Activated effector memory CD4-positive, alpha-beta T cell treated with Interleukin-2 at 50 U/mL for 16 hours (primary cell): ENCODE results near the gene MGMT.

Source experiments
- DNase-seq: peaks from one replicate; pipeline ENCODE4 v3.0.0-alpha.2; 2020

The MGMT gene

DNA sequence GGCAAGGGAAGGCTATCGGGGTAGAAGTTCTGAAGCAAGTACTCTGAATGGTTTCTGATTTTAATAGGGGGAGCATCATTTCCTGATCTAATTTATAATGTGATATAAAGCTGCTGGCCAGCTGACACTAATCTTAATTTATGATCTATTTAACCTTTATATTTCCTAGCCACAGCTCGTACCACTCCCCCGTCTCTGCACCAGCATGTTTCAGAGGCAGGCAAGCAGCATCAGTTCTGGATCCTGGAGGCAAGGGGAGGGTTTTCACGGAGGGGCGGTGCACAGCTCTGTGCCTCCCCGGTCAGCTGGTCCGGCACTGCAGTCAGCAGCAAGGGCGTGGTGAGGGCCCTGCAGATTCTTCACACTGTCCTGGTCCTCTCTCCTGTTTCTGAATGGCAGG, 30.0 kb downstream of the MGMT start:
- no peak for DNase-seq

DNA sequence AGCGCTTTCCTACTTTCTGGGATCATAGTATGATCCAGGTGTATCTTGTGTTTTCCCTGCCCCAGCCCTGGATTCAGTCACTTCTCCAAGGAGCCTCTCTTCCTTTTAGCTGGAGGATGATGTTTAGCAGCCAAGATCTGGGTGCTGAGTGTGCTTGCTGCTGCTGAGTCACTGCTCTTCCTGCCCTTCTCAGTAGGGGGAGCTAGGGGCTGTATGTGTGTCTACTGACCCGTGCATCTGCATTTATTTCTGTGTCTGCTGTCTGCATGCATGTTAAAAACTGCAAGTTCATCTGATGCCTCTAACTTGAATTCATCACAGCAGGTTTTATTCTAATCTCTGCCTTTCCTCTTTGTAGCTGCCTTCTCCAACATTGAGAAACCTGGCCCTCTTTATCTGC, 31.6 kb downstream of the MGMT start:
- no peak for DNase-seq

DNA sequence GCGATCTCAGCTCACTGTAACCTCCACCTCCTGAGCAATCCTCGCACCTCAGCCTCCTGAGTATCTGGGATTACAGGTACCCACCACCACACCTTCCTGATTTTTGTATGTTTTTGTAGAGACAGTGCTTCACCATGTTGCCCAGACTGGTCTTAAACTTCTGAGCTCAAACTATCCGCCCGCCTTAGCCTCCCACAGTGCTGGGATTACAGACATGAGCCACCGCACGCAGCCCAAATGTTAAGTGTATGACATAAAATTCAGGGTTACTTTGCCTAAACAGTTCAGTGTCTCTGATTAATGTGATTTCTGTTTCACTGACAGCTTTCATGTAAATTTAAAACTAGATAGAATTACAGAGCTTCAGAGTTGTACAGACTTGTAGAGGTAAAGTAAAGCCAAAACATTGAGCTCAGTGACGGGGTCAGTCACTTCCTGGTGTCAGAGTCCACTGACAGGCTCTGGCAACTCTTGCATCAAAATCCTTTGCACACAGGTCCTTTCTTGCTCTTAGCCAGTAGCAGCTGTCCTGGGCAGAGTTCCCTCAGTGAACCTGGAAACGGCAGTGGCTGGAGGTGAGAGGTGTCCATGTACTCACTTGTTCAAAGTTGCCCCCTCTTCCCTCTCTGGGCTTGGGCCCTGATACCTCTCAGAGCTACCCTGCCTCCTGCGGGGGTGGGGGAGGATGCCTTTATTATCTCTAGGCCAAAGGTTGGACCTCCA, 33.7 kb downstream of the MGMT start:
- no peak for DNase-seq

DNA sequence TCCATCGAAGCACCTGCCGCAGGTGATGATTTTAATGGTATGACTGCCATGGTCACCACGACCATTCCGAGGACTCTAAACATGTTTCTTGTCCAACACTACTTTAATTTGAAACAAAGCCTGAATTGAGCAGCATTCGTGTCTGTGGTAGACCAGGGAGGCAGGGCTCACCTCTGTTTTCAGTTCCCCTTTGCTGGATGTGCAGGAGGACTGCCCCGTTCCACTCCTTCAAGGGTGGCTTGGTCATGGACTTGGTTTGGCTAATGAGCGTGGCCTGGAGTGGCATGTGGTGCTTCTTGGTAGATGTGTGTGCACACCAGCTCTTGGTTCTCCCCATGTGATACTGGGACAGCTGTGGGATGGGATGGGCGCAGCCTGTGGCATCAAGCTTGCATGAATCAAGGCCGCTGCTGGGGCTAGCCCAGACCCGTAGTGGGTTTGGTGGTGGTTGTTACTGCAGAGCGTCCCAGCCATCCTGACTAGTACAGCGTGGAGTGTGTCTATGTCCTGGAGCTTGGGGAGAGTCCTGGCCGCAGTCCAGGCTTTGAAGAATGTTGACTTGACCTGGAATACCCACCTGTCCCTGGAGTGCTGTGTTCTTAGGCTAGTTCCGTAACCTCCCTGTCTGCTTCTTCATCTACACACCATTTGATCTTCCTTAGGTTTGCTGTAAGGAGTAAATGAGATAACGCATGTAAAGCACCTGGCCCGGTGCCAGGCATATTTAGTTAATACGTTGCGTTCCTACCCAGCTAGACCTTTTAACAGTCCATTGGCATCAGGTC, 34.8 kb downstream of the MGMT start:
- no peak for DNase-seq

DNA sequence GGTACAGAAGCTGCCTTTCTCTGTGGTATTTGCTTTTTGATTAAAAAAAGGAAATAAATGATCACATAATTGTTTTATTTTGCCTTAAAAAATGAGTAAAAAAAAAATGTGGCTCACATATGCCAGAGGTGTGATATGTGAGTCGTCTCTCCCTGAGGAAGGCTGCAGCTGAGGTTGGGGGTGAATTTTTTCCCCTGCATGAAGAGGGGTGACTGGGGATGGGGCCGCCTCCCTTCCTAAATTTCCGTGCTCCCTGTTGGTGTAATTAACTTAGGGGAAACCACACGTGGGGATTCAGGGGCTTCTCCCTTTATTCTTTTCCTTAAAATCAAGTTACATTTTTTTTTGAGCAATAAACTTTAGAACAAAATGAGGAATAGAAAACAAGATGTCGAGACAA, 35.4 kb downstream of the MGMT start:
- no peak for DNase-seq

DNA sequence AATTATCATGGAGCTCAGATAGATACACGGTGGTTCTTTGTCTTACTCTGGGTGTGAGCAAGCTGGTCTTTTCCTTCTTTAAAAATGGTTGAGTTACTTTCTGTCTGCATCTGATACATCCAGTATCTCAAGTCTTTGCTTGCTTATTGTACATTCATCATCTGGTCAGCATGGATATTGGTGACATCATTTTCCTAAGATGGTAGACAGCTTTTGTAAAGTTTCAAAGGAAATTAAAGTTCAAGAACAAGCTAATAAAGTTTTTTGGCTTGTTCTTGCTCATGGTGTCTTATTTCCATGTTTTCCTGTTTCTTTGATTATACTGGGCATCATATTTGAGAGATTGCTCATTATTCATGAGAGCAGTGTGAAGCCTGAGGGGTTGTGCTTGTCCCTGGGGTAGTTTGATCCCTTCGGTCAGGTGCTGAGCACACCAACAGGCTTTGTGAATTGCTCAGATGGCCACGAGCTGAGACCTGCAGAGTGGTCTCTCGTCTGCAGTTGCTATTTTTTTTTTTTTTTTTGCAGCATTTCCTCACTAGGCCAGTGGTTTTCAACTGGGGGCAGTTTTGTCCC, 38.5 kb downstream of the MGMT start:
- DNase-seq, result no peak

DNA sequence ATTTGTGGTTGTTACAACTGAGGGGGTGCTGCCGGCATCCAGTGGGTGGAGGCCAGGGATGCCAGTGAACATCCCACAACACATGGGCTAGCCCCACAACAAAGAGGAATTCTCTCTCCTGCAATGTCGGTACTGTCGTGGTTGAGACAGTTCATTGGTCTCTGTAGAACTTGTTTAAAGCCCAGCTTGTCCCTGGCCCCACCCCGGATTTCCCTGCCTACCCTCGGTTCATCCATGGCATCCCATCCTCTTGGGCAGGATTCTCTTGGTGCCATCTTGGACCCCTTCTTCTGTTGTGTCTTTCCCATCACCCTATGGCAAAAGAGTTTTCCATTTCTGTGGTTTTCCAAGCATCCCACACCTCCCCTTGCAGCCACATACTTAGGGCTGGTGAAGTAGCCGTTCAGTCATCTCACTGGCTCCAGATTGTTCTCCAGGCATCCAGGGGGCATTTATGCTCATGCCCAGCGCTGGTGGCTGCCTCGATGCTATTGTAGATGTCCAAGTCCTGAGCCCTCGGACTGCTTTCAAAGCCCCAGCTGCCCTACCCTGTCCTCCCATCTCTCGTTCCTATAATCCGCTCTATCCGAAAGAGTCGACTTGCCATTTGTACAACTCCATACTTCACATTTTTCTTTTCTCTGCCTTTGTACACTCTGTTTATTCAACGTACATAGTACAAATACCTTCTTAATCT, 39.2 kb downstream of the MGMT start:
- DNase-seq, result no peak

DNA sequence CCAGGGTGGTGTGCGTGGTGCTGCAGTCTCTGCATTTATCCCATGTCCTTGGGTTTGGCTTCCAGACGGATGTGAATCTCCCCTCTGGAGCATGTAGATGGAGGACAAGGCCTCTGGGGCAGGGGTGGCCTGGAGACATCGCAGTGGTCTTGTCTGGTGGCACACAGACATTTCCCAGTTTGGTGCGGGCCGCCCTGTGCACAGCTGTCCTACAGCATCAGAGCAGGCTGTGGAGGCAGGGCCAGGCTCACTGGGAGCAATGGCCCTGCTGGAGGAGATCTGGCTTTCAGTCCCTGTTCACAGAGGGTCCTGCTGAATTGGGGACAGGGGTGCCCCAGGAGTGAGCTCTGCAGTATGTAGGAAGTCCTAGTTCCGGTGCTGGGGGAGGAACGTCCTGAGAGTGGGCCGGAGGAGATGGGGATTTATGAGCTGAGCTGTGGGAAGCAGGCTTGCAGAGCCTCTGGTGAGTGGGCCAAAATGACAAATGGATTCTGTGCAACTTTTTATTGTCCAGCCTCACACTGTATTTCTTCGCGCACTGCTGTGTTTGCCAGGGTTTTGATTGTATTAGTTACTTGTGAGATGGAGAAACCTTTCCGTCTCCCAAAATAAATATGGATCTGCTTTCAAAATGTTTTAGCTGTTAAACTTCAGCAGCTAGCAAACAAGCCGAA, 40.3 kb downstream of the MGMT start:
- no peak for DNase-seq

DNA sequence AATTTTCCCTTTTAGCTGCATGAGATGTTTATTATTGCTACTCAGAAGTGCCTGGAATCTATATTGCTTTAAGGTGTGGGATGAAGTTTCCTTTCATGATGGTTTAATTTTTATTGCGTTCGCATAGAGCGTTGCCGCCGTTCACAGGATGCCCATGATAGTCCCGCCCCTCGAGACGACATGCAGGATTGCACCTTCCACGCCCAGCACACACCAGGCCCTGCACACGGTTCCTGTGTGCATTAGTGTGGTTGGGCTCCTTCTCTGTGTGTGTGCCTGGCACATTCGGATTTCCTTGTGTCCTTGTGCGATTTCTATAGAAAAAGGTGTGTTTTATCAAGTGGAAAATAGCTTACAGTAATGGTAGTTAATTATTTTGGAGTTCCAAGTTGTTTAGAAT, 42.1 kb downstream of the MGMT start:
- no peak for DNase-seq

DNA sequence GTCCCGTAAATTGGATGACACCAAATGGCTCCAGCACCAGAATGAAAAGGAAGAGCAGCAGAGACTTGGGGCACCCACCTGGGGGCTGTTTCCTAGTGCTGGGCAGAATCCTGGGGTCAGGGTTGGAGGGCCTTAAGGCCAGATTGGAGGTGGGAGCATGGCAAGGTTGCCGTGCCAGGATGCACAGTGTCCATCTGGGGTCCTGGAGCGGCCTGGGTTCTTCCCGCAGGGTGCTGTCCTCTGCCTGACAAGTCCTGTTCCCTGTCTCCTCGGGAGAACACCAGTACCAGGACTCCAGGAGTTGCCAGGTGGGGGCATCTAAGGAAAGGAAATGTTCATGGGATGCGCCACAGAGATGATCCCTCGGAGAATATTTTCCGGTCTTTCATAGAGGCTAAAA, 42.8 kb downstream of the MGMT start:
- no peak for DNase-seq

DNA sequence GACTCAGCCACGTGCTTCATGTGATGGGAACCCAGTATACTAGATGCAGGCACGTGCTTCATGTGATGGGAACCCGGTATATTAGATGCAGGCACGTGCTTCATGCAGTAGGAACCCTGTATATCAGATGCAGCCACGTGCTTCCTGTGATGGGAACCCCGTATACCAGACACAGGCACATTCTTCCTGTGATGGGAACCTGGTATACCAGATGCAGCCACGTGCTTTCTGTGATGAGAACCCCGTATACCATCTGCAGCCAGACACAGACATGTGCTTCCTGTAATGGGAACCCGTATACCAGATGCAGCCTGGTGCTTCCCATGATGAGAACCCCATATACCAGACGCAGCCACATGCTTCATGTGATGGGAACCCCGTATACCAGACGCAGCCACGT, 44.0 kb downstream of the MGMT start:
- DNase-seq, result no peak

DNA sequence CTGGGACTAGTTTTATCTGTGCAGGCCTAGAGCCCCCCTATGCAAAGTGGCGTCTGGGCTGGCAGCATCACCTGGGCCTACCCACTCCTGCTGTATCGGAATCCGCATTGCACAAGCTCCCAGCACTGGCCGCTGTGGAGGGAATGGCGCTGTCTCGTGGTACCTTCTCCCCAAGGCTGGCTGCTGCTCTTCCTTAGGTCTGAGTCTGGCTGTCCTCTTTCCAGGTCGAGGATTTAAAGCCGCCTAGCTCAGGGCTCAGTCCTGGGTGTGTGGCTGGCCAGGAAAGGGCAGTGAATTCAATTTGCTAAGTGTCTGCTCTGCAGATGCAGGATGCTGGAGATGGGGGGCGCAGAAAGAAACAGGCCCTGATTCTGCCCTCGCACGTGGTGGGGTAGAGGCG, 44.7 kb downstream of the MGMT start:
- DNase-seq, result no peak

DNA sequence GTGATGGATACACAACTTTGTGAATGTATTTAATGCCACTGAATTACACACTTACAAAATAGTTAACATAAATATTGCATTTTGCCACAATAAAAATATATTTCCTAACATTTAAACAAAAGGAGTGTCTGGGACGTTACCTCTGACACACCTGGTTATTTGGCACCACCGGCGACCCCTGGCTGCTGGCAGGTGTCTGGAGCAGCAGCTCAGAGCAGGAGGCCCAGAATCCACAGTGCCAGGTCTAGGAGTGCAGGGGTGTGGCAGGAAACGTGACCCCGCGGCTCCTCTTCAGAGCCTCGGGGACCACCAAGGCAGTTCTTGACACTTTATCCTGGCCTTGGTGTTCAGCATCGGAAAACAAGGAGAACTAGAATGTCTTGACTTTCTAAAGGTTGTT, 46.3 kb downstream of the MGMT start:
- no peak for DNase-seq

DNA sequence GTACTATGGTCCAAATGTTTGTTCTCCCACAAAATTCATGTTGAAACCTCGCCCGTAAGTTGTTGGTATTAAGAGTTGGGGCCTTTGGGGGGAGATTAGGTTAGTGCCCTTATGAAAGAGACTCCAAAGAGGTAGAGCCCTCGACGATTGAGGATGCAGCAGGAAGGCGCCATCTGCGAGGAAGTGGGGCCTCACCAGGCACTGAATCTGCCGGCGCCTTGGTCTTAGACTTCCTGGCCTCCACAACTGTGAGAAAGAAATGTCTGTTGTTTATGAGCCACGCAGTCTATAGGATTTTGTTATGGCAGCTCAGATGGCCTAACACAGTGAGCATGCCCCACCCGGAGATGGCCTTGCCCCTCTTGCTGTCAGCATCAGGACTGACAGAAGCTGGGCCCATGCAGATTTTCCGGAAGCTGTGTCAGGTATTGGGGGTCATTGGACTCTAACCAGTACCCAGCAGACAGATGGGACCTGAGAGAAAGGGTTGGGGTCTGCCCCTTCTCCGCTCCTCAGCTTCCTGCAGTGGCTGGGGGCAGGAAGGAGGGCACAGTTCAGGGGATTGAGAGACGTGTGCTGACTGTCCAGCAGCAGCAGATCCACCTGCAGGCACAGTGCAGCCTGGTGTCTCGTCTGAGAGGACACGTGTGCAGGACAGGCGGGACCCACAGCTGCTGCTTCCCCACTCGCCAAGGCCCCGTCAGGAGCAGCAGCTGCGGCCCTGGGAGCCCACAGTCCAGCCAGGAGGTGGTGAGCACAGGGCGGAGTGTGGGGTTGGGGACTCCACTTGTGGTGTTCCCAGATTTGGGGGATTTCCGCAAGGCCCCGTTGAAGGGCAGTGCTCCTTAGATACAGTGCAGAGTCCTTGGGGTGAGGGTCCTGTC, 47.8 kb downstream of the MGMT start:
- DNase-seq, result no peak

DNA sequence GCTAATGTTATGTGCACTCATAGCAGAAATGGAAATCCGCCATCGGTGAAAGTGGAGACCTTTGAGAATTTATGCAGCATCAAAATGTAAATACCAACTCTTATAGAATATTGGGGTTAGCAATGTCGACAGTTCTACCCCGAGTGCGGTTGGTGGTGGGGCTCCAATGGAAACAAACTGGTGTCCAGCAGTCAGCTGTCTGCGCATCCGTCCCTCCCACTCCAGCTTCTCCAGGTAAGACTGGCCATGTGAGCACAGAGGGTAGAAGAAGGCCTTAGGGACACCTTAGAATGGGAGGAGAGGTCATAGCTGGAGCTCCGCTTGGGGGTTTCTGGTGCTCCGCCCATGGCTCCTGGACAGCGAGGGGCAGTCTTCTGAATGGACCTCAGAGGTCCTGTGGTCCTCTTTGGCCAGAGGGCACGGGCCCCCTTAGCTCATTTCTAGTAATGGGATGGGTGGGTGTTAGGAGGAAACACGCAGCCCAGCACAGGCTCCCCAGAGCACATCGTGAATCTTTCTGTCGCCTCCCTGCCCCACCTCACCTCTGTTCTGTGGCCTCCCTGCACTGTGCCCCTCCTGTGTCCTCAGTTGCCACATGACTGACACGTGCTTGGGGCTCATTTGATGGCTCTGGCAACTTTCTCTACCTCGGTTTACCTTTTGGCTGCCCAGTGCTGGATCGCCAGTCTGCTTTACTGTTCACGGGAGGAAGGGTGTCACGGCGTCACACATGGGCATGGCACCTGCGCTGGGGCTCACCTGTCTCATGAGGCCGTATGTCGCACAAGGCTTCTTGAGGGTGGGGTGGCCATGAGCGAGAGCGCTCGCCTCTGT, 50.0 kb downstream of the MGMT start:
- DNase-seq, result no peak

DNA sequence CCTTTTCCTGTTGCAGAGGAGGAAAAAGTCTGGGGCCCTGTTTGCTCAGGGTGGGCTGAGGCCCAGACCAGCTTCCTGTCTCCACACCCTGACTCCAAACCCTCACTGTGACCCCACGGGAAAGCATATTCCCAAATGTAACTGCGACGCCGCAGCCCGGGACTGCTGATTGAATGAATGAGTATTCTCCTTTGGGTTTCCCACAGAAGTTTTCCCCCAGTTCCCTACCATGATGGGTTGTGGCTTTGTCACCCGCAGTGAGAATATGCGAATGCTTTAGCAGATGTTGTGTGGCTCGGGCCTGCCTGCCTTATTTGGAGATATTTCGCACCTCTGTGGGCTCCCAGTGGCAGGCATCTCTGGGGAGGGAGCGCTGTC, 50.6 kb downstream of the MGMT start:
- DNase-seq, result no peak

DNA sequence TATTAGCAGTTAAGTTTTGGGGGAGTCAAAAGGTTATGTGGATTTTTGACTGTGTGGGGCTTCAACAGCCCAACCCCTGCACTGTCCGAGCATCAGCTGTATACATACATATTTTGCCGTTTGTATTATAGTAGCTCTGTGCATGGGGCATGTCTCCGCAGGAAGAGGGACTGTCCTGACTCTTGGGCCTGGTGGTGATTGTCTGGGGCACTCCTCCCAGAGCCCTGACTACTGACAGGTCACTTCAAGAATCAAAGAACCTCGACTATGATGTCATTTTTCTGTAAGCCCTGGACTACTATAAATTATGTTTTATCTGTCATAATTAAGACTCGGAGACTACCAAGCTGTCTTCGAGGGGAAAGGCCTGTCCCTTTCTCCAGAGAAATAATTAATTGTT, 51.8 kb downstream of the MGMT start:
- DNase-seq, result no peak

DNA sequence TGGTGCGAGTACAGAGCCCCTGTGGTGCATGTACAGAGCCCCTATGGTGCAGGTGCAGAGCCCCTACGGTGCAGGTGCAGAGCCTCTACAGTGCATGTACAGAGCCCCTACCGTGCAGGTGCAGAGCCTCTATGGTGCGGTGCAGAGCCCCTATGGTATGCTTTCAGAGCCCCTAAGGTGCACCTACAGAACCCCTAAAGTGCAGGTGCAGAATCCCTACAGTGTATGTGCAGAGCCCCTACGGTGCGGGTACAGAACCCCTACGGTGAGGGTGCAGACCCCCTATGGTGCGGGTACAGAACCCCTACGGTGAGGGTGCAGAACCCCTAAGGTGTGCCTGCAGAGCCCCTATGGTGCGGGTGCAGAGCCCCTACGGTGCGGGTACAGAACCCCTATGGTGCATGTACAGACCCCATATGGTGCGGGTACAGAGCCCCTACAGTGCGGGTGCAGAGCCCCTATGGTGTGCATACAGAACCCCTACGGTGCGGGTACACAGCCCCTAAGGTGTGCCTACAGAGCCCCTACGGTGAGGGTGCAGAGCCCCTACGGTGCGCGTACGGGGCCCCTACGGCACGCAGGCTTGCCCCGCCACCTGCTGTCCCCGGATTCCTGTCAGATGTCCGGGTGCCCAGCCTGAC, 53.5 kb downstream of the MGMT start:
- no peak for DNase-seq

DNA sequence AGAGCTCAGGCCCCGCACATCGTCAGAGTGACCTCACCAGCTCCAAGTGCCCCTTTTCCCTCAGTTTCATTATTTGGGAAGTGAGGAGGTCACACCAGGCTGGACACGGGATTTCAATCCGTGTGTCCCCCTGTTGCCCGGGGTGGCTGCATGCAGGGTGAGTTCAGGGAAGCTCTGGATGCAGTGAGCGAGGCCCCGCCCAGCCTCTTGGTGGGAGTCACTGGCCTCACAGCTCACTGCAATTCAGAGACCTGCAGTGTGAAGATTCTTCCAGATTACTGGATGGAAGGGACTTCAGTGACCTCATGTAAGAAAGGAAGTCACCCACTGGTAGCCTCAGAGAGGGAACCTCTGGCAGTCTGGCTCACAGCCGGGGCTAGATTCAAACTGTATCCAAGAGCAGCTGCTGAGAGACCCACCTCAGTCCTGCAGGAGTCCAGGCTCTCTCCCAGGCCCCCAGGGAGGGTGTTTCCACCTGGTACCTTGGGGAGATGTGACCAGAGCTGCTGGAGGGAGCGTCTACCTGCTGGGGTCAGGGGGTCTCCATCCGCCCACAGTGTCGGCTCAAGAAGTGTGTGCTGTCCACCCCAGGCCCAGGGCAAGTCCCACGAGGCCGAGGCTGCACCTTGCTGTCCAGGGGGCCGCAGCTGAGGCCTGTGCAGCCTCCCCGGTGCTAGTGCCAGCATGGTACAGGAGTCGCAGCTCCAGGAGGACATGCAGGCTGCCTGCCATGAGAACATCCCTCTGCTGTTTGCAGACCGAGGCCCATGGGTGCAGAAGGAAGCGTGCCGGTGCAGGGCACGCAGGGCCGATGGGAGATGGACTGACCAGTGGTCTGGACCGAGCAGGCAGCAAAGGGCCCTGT, 54.4 kb downstream of the MGMT start:
- no peak for DNase-seq
